Kidney (tissue), 14 donors: ENCODE results near the gene PGC. TPM values are rescaled to one million over a fixed set of nuclear protein-coding genes. Genes with fewer than 3 reads are reported as not detected.

ENCODE experiments used
- DNase-seq, 5 donors: peaks; one replicate each; pipeline ENCODE4 v3.0.0-alpha.2; 2013 to 2020
- FAIRE-seq: peaks from 2 replicates; lab custom pipeline; 2012; peaks lifted over from hg19 to GRCh38; lab: Jason Lieb, UNC
- H3K27ac ChIP-seq, 2 donors: one replicate each; pipeline ENCODE4 v1.7.0; 2013; ENCODE audit warnings: low read depth in 2 of 2, low read length in 2 of 2, inconsistent platforms in 1 of 2
- H3K27me3 ChIP-seq: one replicate; pipeline ENCODE4 v1.7.1; 2013; ENCODE audit warnings: low read length, inconsistent platforms; ENCODE audit not compliant: control insufficient read depth, insufficient read depth
- H3K36me3 ChIP-seq, 3 donors: one replicate each; pipeline versions ENCODE4 v1.7.0 to v1.7.1; 2013; ENCODE audit warnings: low read length in 3 of 3, control low read depth in 1 of 3, inconsistent platforms in 1 of 3; ENCODE audit not compliant: insufficient read depth in 3 of 3, control insufficient read depth in 2 of 3
- H3K4me1 ChIP-seq, 3 donors: one replicate each; pipeline versions ENCODE4 v1.7.0 to v1.7.1; 2013; ENCODE audit warnings: low read length in 3 of 3, inconsistent platforms in 1 of 3, low read depth in 1 of 3; ENCODE audit not compliant: control insufficient read depth in 2 of 3, insufficient read depth in 2 of 3
- H3K4me3 ChIP-seq, 3 donors: one replicate each; pipeline versions ENCODE4 v1.7.0 to v1.8.1; 2013; ENCODE audit warnings: low read length in 3 of 3, control low read depth in 1 of 3, inconsistent platforms in 1 of 3
- H3K9ac ChIP-seq, 3 donors: one replicate each; pipeline versions ENCODE4 v1.7.0 to v1.7.1; 2013; ENCODE audit warnings: low read length in 3 of 3, control low read depth in 1 of 3, inconsistent platforms in 1 of 3
- H3K9me3 ChIP-seq, 3 donors: one replicate each; pipeline versions ENCODE4 v1.7.0 to v1.7.1; 2013; ENCODE audit warnings: low read length in 3 of 3, control low read depth in 1 of 3, inconsistent platforms in 1 of 3; ENCODE audit not compliant: control insufficient read depth in 2 of 3, insufficient read depth in 1 of 3
- intact Hi-C: fragments of 100-400 bp; cut with DNase I; formaldehyde crosslinking; loops from one replicate; pipeline ENCODE4 v1.11.1; 2022
- polyA plus RNA-seq: library from polyadenylated mRNA; stranded (reverse); fragments of 350-450 nt; fragmentation: Illumina TruSeq; extraction: RNeasy Lipid Tissue Mini Kit (QIAGEN cat#74804); gene quantifications from one replicate; pipeline ENCODE4 v1.2.3, GENCODE V29; 2014; ENCODE audit warnings: low read depth, low replicate concordance; ENCODE audit not compliant: insufficient read depth
- total RNA-seq: library from RNA; stranded (reverse); fragmentation: NEBNext Ultra II Directional; extraction: Animal tissue kit (Norgen Biotek cat#: 25700); gene quantifications from one replicate; pipeline ENCODE4 v1.2.1, GENCODE V29; 2021
- TF ChIP-seq, protein P1 (sequence below): IDR thresholded peaks from 3 replicates; pipeline ENCODE4 v1.5.1; 2012; ENCODE audit warnings: mild to moderate bottlenecking, moderate library complexity, borderline replicate concordance; ENCODE audit not compliant: insufficient read depth; ENCODE audit errors: extremely low read depth
- donor health status: control.
- donor health status: control.
- donor health status: control.
- donor health status: control.
- donor health status: control.
- donor health status: DM: yes; HTN: yes; CAD: no.
- donor health status: Normal renal cell carcinoma (clear cell type).

PGC gene
- total and polyA plus RNA-seq, 2 donors from 2014 or later = 0.39 TPM; not detected in 1

DNA sequence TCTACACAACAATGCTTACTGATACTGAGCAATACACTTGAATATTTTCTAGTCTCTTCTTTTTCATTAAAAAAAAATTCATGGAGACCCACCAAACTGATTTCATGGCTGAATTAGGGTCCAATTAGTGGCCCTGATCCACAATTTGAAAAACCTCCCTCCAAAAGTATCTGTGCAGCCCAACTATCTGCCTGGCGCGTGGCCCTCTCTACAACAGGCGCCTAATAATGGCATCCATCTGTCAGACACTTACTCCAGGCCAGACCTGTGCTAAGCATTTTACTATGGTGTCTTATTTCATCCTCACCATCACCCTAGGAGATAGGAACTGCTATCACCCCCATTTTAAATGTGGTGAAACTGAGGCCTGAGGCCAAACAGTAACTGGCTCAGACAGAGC is 25.8 kb downstream of the PGC start:
- Histone ChIP-seq H3K9me3 (no peaks in the 10 kb centered on the region), H3K9ac (no peak overlapping the region), H3K36me3 (no peaks in the 10 kb centered on the region), H3K4me3 (no peak overlapping the region), H3K27me3 (no peaks in the 10 kb centered on the region), H3K4me1 (peaks cover 0 to 45% (median 29%) of the 10 kb centered on the region in 3 donors), H3K27ac (no peak overlapping the region)
- intact Hi-C loops = no loop called here
- FAIRE-seq (no peak), DNase-seq (no peak)
- TF ChIP-seq, protein P1, sequence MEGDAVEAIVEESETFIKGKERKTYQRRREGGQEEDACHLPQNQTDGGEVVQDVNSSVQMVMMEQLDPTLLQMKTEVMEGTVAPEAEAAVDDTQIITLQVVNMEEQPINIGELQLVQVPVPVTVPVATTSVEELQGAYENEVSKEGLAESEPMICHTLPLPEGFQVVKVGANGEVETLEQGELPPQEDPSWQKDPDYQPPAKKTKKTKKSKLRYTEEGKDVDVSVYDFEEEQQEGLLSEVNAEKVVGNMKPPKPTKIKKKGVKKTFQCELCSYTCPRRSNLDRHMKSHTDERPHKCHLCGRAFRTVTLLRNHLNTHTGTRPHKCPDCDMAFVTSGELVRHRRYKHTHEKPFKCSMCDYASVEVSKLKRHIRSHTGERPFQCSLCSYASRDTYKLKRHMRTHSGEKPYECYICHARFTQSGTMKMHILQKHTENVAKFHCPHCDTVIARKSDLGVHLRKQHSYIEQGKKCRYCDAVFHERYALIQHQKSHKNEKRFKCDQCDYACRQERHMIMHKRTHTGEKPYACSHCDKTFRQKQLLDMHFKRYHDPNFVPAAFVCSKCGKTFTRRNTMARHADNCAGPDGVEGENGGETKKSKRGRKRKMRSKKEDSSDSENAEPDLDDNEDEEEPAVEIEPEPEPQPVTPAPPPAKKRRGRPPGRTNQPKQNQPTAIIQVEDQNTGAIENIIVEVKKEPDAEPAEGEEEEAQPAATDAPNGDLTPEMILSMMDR = no peak

DNA sequence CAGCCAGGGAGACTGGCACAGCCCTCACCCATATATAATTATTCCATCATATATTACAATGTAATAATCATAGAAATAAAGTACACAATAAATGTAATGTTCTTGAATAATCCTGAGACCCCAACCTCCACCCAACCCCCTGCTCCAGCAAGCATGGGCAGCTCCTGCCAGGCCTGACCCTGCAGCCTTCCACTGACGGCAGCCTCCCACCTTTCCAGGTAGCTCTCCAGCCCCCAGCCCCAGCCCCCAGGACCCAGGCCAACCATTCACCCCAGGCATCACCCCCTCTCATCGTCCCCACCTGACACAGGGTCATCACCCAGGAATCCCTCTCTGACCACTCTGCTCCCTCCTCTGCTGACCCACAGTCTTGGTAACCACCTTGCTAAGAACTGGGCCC is 26.4 kb downstream of the PGC start:
- no peak overlapping the region for H3K9ac ChIP-seq
- no peaks in the 10 kb centered on the region for H3K36me3 ChIP-seq
- H3K9me3 ChIP-seq = no peaks in the 10 kb centered on the region
- TF ChIP-seq, protein P1 = no peak
- intact Hi-C loops = no loop called here
- DNase-seq (peak in 1 of 5 donors; percentile 29), FAIRE-seq (no peak)
- peak overlapping the region in 1 of 2 donors; percentile 42 for H3K27ac ChIP-seq
- peaks cover 0 to 51% (median 33%) of the 10 kb centered on the region in 3 donors for H3K4me1 ChIP-seq
- no peak overlapping the region for H3K4me3 ChIP-seq
- H3K27me3 ChIP-seq = no peaks in the 10 kb centered on the region

DNA sequence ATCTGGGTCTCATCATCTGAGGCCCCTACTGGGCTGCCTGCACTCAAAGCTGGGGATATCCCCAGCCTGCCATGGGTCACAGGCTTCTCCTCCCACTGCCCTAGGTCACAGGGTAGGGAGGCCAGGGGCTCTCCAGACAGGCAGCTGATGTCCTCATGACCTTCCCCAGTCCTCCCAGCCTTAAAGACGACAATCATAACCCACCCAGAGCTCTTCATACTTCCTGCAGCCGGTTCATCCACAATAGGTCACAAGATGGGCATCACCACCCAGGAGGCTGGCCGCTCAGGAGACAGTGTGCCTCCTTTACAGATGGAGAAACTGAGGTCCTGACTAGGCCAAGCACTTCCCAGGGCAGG is 27.0 kb downstream of the PGC start:
- H3K4me3 ChIP-seq = no peak overlapping the region
- intact Hi-C loops = no loop called here
- DNase-seq (peak in 1 of 5 donors; percentile 57), FAIRE-seq (no peak)
- TF ChIP-seq, protein P1 = no peak
- H3K27ac ChIP-seq = peak overlapping the region; percentile 23 to 42
- no peaks in the 10 kb centered on the region for H3K27me3 ChIP-seq
- H3K4me1 ChIP-seq = peaks cover 0 to 51% (median 33%) of the 10 kb centered on the region in 3 donors
- H3K36me3 ChIP-seq = no peaks in the 10 kb centered on the region
- H3K9ac ChIP-seq = no peak overlapping the region
- H3K9me3 ChIP-seq = no peaks in the 10 kb centered on the region
